Stimulated activated CD4-positive, alpha-beta T cell treated with anti-CD3 and anti-CD28 coated beads, Interleukin-12 subunit alpha, Interleukin-12 subunit beta, amount 100 ng/mL, for 4 hours (primary cell): ENCODE results near the gene IL10RA.
"Not testable (repeated sequence)": the region's sequence is repeated elsewhere in the genome, so short reads cannot be mapped to it uniquely, and the experiment has no call there.

ENCODE experiments used
- DNase-seq: peaks from one replicate; pipeline ENCODE4 v3.0.0-alpha.2; 2020

Gene IL10RA

DNA sequence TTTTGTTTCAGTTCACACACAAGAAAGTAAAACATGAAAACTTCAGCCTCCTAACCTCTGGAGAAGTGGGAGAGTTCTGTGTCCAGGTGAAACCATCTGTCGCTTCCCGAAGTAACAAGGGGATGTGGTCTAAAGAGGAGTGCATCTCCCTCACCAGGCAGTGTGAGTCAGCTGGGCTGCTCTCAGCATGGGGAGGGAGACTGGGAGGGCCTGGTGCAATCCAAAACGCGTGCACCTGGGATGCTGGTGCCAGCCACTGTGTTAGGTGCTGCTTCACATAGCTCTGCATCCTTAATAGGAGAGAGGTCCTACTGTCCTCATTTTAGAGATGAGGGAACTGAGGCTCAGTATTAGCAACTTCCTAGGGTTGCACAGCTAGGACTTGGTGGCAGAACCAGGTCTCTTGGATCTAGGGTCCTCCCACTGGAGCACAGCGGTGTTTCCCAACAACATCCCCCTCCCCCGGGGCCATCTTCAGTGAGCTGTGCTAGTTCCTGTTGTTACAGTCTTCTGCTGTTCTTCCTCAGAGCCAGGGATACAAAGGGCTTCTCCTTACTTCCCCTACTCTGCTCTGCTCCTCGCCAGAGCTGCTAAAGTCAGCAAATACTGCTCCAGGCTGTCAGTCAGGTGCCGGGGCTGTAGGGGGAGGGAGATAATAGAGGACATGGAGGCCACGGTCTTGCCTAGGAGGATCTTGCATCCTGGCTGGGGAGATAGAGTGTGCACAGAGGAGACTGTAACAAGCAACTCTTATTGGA lies 8.0 kb downstream of the IL10RA start:
- no peak for DNase-seq

DNA sequence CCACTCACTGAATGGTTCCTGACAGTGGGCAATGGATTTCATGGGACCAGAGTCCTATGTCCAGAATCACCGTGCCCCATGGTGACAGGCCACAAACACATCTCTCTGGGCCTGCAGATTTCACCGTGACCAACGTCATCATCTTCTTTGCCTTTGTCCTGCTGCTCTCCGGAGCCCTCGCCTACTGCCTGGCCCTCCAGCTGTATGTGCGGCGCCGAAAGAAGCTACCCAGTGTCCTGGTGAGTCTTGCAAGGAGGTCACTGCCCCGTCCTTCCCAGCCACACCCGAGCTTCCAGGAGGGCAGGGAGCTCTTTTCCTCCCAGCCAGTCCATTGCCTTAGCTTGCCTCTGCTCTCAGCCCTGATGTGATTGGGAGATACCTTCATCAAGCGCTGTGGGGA lies 9.3 kb downstream of the IL10RA start:
- DNase-seq: no peak

DNA sequence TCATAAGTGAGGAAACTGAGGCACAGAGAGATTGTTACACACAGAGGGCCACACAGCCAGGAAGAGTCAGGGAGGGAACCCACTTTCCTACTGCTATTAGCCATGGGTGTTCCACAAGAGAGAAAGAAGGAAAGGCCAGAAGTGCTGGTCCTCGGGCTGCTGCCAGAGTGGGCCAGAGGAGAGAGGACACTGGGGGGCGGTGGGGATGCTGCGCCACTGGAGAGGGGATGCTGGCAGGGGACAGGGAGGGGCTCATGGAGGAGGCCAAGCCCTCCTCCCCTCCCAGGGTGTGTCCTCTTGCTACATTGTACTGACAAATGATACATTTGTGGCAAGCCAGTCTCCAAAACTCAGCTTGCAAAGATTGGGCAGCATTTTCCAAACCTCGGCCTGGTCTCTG lies 9.9 kb downstream of the IL10RA start:
- DNase-seq: no peak

DNA sequence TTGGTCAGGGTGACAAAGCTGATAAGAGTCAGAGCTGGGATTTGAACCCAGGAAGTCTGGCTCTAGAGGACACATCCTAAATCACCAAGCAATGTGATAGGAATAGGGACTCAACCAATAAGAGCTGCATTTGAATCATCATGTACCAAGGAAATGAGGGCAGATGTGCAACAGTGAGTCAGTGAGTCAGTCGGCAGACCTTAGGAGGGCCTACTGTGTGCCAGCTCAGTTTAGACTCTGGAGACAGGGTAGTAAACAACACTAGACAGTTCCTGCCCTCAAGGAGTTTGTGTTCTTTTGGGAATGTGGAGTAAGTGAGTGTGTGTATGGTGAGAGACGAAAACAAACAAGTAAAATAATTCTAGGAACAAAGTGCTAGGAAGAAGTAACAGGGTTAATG lies 11.2 kb downstream of the IL10RA start:
- DNase-seq: no peak

DNA sequence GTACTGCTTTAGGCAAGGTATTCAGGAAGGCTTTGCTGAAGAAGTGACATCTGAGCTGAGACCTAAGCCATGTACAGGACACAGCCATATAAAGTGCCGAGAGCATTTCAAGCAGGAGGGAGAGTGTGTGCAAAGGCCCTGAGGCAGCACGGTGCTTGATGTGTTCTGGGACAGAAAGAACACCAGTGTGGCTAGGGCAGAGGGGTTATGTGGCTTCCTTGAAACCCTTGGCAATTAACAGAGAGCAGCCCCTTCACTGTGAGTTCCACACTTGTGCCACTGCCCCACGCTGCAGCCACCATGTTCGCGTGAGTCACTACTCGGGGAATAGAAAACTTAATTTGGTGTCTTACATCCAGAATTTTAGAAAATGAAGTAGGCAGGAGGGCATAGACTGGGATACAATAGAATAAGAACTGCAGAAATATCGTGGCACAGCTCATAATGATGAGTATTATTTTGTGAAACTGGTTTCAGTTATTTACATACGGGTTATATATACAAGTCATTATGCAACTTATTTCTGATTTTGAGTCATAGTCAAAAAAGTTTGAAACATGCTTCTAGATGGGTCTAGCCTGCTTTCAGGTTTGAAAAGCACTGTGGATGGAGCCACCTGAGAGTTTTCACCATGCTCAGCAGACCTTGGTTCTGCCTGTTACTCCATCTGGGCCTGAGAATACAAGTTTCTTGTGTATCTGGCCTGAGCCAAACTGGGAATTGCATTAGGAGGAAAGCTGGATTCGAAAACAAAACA lies 11.8 kb downstream of the IL10RA start:
- no peak for DNase-seq

DNA sequence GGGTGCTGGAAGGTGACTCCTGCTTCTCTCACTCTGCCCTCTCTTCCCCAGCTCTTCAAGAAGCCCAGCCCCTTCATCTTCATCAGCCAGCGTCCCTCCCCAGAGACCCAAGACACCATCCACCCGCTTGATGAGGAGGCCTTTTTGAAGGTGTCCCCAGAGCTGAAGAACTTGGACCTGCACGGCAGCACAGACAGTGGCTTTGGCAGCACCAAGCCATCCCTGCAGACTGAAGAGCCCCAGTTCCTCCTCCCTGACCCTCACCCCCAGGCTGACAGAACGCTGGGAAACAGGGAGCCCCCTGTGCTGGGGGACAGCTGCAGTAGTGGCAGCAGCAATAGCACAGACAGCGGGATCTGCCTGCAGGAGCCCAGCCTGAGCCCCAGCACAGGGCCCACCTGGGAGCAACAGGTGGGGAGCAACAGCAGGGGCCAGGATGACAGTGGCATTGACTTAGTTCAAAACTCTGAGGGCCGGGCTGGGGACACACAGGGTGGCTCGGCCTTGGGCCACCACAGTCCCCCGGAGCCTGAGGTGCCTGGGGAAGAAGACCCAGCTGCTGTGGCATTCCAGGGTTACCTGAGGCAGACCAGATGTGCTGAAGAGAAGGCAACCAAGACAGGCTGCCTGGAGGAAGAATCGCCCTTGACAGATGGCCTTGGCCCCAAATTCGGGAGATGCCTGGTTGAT lies 12.6 kb downstream of the IL10RA start:
- no peak for DNase-seq

DNA sequence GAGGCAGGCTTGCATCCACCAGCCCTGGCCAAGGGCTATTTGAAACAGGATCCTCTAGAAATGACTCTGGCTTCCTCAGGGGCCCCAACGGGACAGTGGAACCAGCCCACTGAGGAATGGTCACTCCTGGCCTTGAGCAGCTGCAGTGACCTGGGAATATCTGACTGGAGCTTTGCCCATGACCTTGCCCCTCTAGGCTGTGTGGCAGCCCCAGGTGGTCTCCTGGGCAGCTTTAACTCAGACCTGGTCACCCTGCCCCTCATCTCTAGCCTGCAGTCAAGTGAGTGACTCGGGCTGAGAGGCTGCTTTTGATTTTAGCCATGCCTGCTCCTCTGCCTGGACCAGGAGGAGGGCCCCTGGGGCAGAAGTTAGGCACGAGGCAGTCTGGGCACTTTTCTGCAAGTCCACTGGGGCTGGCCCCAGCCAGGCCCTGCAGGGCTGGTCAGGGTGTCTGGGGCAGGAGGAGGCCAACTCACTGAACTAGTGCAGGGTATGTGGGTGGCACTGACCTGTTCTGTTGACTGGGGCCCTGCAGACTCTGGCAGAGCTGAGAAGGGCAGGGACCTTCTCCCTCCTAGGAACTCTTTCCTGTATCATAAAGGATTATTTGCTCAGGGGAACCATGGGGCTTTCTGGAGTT lies 13.3 kb downstream of the IL10RA start:
- no peak for DNase-seq

DNA sequence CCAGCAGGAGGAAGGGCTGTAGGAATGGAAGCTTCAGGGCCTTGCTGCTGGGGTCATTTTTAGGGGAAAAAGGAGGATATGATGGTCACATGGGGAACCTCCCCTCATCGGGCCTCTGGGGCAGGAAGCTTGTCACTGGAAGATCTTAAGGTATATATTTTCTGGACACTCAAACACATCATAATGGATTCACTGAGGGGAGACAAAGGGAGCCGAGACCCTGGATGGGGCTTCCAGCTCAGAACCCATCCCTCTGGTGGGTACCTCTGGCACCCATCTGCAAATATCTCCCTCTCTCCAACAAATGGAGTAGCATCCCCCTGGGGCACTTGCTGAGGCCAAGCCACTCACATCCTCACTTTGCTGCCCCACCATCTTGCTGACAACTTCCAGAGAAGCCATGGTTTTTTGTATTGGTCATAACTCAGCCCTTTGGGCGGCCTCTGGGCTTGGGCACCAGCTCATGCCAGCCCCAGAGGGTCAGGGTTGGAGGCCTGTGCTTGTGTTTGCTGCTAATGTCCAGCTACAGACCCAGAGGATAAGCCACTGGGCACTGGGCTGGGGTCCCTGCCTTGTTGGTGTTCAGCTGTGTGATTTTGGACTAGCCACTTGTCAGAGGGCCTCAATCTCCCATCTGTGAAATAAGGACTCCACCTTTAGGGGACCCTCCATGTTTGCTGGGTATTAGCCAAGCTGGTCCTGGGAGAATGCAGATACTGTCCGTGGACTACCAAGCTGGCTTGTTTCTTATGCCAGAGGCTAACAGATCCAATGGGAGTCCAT lies 14.1 kb downstream of the IL10RA start:
- DNase-seq: no peak

DNA sequence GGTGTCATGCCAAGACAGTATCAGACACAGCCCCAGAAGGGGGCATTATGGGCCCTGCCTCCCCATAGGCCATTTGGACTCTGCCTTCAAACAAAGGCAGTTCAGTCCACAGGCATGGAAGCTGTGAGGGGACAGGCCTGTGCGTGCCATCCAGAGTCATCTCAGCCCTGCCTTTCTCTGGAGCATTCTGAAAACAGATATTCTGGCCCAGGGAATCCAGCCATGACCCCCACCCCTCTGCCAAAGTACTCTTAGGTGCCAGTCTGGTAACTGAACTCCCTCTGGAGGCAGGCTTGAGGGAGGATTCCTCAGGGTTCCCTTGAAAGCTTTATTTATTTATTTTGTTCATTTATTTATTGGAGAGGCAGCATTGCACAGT lies 14.6 kb downstream of the IL10RA start:
- DNase-seq: no peak

DNA sequence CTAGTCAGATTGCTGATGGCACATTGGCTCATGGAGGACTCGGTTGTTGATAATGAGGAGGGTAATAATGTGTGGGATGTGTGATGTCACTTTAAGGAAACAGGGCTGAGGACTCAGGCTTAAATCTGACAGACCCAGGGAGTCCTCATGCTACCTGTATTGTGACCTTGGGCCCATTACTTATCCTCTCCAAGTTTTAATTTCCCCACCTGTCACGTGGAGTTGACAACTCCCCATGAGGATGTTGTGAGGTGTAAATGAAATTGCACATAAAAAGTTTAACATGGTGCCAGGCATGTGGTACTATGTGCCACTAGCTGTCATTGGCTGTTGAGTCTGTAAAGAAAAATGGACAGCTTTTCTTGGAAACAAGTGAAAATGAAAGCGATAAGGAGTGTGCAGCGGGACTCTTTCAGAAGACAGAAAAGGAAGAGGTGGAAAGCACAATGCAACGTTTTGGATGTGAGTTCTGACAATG lies 15.3 kb downstream of the IL10RA start:
- DNase-seq: no peak

DNA sequence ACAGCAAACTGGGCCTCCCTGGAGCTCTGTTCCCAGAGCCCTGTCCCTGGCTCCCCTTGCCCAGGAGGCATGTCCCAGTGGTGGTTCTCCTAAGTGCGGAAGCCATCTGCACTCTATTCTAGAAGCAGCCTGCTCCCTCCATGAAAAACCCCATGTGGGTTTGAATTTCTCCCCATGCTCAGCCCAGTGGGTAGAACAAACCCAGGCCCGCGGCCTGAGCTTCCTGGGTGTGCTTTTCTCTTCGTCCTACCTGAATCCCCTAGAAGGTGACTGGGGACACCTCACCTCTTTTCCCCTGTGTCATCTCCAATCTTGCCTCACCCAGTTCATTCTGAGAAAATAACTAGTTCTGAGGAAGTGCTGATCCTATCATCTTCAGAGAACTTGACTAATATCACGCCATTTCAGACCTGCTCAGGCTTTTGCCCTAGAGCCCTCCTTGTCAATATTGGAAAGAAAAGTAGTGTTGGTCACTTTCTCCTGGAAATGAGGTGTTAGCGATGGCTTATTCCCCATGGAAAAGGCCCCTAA lies 15.9 kb downstream of the IL10RA start:
- DNase-seq: no peak

DNA sequence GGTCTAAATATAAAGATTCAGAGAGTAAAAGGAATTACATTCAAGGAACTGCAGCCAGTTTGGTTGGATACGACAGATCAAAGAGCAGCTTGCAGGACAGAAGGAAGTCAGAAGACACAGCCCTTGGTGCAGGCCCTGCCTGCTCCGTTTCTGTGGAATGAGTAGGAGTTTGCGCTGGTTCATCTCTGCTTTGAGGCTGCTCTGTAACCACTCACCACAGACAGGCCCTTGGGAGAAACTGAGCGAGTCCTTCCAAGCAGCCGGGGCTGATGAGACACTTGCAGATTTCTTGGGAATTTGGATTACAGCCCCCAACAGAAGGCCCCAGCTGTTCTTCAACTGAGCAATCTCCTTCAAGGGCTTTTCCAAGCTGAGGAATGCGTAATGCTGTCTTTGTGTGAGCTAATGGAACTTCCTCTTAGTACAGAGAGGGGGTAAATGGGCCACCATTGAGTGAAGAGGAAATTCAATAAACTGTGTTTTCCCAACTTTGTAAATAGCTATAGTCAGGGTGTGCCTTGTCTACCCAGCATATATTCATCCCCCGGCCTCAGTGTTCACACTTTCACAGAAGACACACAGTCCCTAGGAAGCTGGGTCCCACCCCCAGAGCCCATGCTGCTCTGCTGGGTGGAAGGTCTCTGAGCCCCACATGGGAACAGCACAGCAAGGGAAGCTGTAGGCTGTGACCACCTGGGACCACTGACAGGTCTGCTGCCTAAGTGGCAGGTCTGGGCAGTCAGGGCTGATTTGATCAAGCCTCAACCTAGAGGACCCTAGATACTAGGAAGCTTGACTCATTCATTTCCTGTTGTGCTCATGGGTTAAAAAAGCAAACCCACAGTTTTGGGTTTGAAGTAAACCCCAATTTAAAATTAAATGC lies 16.6 kb downstream of the IL10RA start:
- peak; percentile 41 for DNase-seq

DNA sequence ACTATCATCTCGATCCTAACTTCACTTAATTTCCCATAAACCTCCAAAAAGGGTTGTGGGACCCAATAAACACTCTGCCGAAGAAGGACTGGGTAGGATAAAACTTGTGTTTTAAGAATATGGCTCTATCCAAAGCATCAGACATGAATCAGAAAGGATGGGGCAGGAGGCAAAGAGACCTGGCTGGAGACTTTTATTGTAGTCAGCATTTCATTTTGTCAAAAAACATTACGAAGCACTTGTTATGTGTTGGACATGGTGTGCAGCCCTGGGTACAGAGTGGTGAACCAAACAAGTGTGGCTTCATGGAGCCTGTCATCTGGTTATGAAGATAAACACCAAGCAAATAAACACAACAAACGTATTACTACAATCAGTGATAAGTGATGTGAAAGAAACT lies 17.3 kb downstream of the IL10RA start:
- no peak for DNase-seq

DNA sequence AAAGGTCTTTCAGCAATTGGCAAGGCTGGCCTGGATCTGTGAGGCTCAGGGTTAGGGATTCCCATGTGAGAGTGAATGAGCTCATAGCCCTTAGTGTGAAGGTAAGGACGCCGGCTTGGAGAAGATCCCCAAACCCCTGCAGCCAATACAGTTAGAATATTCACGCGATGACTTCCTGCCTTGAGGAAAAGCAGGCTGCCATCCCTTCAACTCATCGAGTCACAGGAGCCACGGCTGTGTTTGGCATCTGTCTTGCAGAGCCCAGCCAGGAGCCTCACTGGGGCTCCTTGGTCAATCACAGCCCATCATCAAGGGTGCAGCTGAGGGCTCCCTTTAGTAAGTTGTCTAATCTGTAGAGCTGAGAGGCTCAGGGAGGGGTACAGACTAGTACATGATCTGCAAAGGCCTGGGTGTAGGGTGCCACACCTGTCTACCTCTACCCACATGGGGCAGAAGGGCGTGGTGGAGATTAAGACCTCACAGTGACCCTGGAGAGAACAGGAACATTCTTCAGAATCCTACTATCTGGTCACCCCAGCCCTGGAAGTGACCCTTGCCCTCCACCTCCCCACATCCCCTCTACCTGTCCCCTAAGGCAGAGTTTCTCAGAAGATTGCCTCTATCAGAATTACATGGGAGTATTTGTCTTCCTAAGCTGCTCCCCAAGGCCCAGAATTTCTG lies 18.5 kb downstream of the IL10RA start:
- no peak for DNase-seq

DNA sequence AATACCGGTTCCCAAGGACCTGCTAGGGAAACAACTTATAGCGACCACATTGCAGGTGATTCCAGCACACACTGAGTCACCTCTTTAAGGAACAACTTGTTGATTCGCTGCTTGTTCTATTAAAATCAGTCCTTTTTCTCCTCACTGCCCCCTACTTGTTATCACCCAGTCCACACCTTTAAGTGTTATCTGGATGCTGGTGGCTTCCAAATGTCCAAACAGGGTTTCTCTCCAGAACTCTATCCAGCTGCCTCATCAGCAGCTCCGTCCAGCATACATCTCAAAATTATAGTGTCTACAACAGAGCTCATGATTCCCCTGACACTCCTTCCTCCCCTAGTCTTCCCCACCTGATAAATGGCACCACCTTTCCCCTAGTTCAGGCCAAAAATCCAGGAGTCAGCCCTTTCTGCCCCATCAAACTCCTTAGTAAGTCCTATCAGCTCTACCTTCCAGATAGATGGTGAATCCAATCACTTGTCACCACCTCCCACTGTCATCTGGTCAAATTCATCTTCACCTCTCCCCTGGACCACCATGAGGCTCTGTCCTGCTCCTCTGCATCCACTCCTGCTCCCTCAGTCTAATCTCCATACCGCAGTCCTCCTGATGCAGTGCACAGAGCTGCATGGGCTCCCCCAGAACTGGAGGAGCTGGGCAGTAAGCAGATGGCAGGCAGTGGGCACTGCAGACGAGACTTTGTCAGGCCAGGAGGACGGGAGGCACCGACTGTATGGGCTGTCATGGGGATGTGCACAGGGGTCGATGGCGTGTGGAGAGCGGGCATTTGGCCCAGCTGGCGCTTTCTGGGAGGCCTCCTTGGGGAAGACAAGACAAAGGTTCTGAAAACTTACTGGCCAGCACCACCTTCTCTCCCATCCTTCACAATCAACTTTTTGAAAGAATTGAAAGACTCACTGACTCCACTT lies 19.3 kb downstream of the IL10RA start:
- no peak for DNase-seq

DNA sequence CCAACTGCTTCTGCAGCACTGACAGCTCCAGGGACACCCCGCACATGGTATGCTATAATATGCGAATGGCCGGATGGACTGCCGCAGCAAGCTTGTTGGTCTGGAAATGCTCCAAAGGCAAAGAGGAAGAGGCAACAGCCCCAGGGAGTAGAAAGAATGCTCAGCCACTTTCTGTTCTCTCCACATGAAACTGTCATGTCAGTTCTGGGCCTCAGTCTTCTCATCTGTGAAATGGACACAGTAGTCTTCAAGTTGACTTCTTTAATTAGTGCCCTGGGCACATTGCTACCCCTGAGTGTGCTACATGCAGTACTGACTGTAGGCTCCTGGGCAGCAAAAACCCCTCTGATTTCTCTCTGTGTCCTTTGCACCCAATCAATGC lies 19.9 kb downstream of the IL10RA start:
- DNase-seq: no peak

DNA sequence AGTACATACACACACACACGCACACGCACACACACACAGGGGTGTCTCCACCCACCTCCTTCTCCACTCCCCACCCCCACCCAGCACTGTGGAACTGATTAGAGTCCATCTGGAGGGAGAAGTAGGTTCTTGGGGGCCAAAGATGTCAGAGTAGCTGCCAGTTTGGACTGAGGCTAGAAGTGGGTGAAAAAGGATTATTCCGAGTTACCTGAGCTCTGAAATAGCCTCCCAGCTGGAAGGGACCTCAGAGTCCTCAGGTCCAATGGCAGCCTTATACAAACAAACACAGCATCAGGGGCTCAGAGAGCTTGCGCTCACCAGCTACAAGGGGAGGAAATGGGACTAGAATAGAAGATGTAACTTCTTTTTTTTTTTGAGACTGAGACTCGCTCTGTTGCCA lies 20.8 kb downstream of the IL10RA start:
- no peak for DNase-seq

DNA sequence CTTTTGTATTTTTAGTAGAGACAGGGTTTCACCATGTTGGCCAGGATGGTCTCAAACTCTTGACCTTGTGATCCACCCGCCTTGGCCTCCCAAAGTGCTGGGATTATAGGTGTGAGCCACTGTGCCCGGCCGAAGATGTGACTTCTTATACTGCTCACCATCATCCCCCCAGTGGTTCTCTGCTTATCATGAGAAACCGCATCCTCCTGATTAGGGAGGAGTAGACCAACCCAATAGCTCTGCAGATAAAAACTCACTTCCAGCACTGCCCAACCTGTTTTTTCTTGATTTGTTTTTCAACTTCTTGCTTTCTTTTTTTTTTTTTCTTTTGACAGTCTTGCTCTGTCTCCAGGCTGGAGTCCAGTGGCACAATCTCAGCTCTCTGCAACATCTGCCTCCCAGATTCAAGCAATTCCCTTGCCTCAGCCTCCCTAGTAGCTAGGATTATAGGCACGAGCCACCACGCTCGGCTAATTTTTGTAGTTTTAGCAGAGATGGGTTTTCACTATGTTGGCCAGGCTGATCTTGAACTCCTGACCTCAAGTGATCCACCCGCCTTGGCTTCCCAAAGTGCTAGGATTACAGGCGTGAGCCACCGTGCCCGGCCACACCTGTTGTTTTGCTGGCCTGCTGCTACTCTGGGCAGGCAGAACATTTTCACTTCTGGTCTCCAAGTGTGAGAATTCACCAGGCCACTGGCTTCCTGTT lies 21.5 kb downstream of the IL10RA start:
- DNase-seq: not testable (repeated sequence)
